IMR-90 (cell line): ENCODE data around the gene CLEC4M. TPM values are rescaled to one million over a fixed set of nuclear protein-coding genes. Genes with fewer than 3 reads are reported as not detected.

ENCODE experiments used
- ATAC-seq: fragments of 200-7000 bp; cut with Tn5 transposase; 2 replicates; pipeline ENCODE4 v1.9.1; 2020; ENCODE audit warnings: low read depth, mild to moderate bottlenecking, moderate library complexity
- BruUV-seq: library from RNA; stranded (reverse); fragments of 400-500 nt; replicated peaks from 2 replicates; lab custom pipeline; 2021; lab: Mats Ljungman, UMichigan
- CTCF ChIA-PET: fragments of 300-600 bp; formaldehyde crosslinking; extraction: SDS; loops from one replicate; lab custom pipeline; 2021; ENCODE audit warnings: antibody characterized with exemption; lab: Yijun Ruan, JAX
- POLR2A ChIA-PET: fragments of 300-600 bp; sonication (Branson Sonifier 250); formaldehyde crosslinking; loops from one replicate; lab custom pipeline; 2022; ENCODE audit warnings: antibody characterized with exemption; ENCODE audit not compliant: unreplicated experiment; lab: Charles Lee
- DNase-seq: peaks from one replicate; pipeline ENCODE4 v3.0.0; 2013
- H2AFZ ChIP-seq: replicated peaks from 2 replicates; pipeline ENCODE3; 2013; ENCODE audit warnings: low read length, mild to moderate bottlenecking; ENCODE audit not compliant: poor library complexity
- H2AK5ac ChIP-seq: 2 replicates; pipeline ENCODE4 v1.6.1; 2013; ENCODE audit warnings: low read depth, low read length, inconsistent platforms
- H2AK9ac ChIP-seq: replicated peaks from 2 replicates; pipeline ENCODE3; 2013; ENCODE audit warnings: mild to moderate bottlenecking, low read depth, low read length, moderate library complexity; ENCODE audit not compliant: poor library complexity
- H2BK120ac ChIP-seq: 2 replicates; pipeline ENCODE4 v1.6.1; 2013; ENCODE audit warnings: low read depth, low read length, inconsistent platforms
- H2BK15ac ChIP-seq: 3 replicates; pipeline ENCODE4 v1.6.1; 2013; ENCODE audit warnings: low read depth, low read length, inconsistent platforms
- H2BK20ac ChIP-seq: 2 replicates; pipeline ENCODE4 v1.6.1; 2013; ENCODE audit warnings: low read depth, mild to moderate bottlenecking, inconsistent platforms, low read length, moderate library complexity
- H2BK5ac ChIP-seq: 2 replicates; pipeline ENCODE4 v1.6.1; 2013; ENCODE audit warnings: mild to moderate bottlenecking, low read depth, low read length, inconsistent platforms; ENCODE audit not compliant: poor library complexity, severe bottlenecking
- H3K14ac ChIP-seq: replicated peaks from 2 replicates; pipeline ENCODE4 v1.6.1; 2013; ENCODE audit warnings: low read depth, low read length, inconsistent platforms
- H3K18ac ChIP-seq: 2 replicates; pipeline ENCODE4 v1.6.1; 2013; ENCODE audit warnings: low read depth, low read length, control low read depth
- H3K23ac ChIP-seq: 2 replicates; pipeline ENCODE4 v1.6.1; 2013; ENCODE audit warnings: low read depth, low read length, inconsistent platforms
- H3K27ac ChIP-seq: 2 replicates; pipeline ENCODE4 v1.5.1; 2013; ENCODE audit warnings: mild to moderate bottlenecking, control low read depth, low read length; ENCODE audit not compliant: insufficient read depth
- H3K27me3 ChIP-seq: 2 replicates; pipeline ENCODE4 v1.6.1; 2013; ENCODE audit warnings: low read length; ENCODE audit not compliant: control insufficient read depth, insufficient read depth
- H3K36me3 ChIP-seq: 2 replicates; pipeline ENCODE4 v1.6.1; 2013; ENCODE audit warnings: low read length, mixed read lengths; ENCODE audit not compliant: control insufficient read depth, insufficient read depth
- H3K4ac ChIP-seq: 2 replicates; pipeline ENCODE4 v1.6.1; 2013; ENCODE audit warnings: low read depth, low read length, inconsistent platforms
- H3K4me1 ChIP-seq: 2 replicates; pipeline ENCODE4 v1.6.1; 2013; ENCODE audit warnings: low read length, mixed read lengths; ENCODE audit not compliant: control insufficient read depth, insufficient read depth
- H3K4me2 ChIP-seq: 2 replicates; pipeline ENCODE4 v1.6.1; 2013; ENCODE audit warnings: low read depth, mild to moderate bottlenecking, control low read depth, low read length, moderate library complexity
- H3K4me3 ChIP-seq: 2 replicates; pipeline ENCODE4 v1.5.1; 2013; ENCODE audit warnings: low read depth, mild to moderate bottlenecking, control low read depth, low read length, moderate library complexity; ENCODE audit not compliant: insufficient read depth
- H3K56ac ChIP-seq: 2 replicates; pipeline ENCODE4 v1.6.1; 2013; ENCODE audit warnings: low read length, inconsistent platforms; ENCODE audit not compliant: insufficient read depth; ENCODE audit errors: extremely low read depth
- H3K79me1 ChIP-seq, 2 experiments: 2 replicates each; pipeline ENCODE4 v1.6.1; 2013; ENCODE audit warnings: low read length in 2 of 2, inconsistent platforms in 1 of 2, low read depth in 1 of 2
- H3K9ac ChIP-seq: 2 replicates; pipeline ENCODE4 v1.6.1; 2013; ENCODE audit warnings: low read depth, low read length, control low read depth
- H3K9me1 ChIP-seq: 2 replicates; pipeline ENCODE4 v1.6.1; 2013; ENCODE audit warnings: low read length, inconsistent platforms; ENCODE audit not compliant: insufficient read depth
- H3K9me3 ChIP-seq: 2 replicates; pipeline ENCODE4 v1.6.1; 2013; ENCODE audit warnings: low read length; ENCODE audit not compliant: control insufficient read depth, insufficient read depth
- H4K20me1 ChIP-seq: 2 replicates; pipeline ENCODE4 v1.6.1; 2013; ENCODE audit warnings: low read length, inconsistent platforms; ENCODE audit not compliant: insufficient read depth
- H4K5ac ChIP-seq: 2 replicates; pipeline ENCODE4 v1.6.1; 2013; ENCODE audit warnings: mild to moderate bottlenecking, low read depth, low read length, control low read depth
- H4K8ac ChIP-seq, 2 experiments: 2 replicates each; pipeline ENCODE4 v1.6.1; 2013; ENCODE audit warnings: low read depth in 2 of 2, low read length in 2 of 2, control low read depth in 1 of 2, inconsistent platforms in 1 of 2
- H4K91ac ChIP-seq: 2 replicates; pipeline ENCODE4 v1.6.1; 2013; ENCODE audit warnings: low read depth, low read length, inconsistent platforms; ENCODE audit not compliant: insufficient read depth
- FOS ChIP-seq: fragments of 150-350 bp; IDR thresholded peaks from 2 replicates; pipeline ENCODE4 v1.6.1; 2016; ENCODE audit warnings: low read depth, low read length
- MAFK ChIP-seq: IDR thresholded peaks from 2 replicates; pipeline ENCODE4 v1.6.1; 2012; ENCODE audit warnings: low read depth, low read length, improper control_type of control experiment
- MAZ ChIP-seq: IDR thresholded peaks from 2 replicates; pipeline ENCODE4 v1.6.1; 2012; ENCODE audit warnings: low read depth, mild to moderate bottlenecking, low read length, improper control_type of control experiment, moderate library complexity, borderline replicate concordance
- NFE2L2 ChIP-seq: fragments of 150-350 bp; IDR thresholded peaks from 2 replicates; pipeline ENCODE4 v1.6.1; 2016; ENCODE audit warnings: low read depth, mild to moderate bottlenecking, low read length
- POLR2A ChIP-seq: IDR thresholded peaks from 2 replicates; pipeline ENCODE4 v1.6.1; 2012; ENCODE audit warnings: mild to moderate bottlenecking, low read depth, low read length
- RAD21 ChIP-seq: IDR thresholded peaks from 2 replicates; pipeline ENCODE4 v1.6.1; 2012; ENCODE audit warnings: low read length, improper control_type of control experiment
- WGBS, 2 experiments: methylation state at CpG; one replicate each; pipeline versions ENCODE4 v1.1.5 to v1.1.7; 2013; ENCODE audit warnings: missing lambda C conversion rate in 2 of 2; ENCODE audit not compliant: insufficient read length in 1 of 2; ENCODE audit errors: extremely low coverage in 2 of 2; 5-methylcytosine and 5-hydroxymethylcytosine counted together
- dilution Hi-C: fragments of 300-500 bp; cut with HindIII; formaldehyde crosslinking; loops from one replicate; pipeline ENCODE4 v1.14.3; 2018; ENCODE audit warnings: low sequenced_read_pairs; ENCODE audit not compliant: unreplicated experiment
- in situ Hi-C: fragments of 300-500 bp; cut with MboI; formaldehyde crosslinking; loops from 3 replicates; pipeline ENCODE4 v1.14.3; 2019; ENCODE audit warnings: low sequenced_read_pairs, inconsistent platforms, mixed read lengths
- intact Hi-C: fragments of 100-400 bp; cut with micrococcal nuclease; formaldehyde crosslinking; loops from 2 replicates; pipeline ENCODE4 v1.10.0; 2022
- polyA plus RNA-seq, 3 experiments: library from polyadenylated mRNA; depleted of rRNA; stranded (reverse); fragments of >200 nt; gene quantifications; 2 replicates each; pipeline ENCODE4 v1.2.3, GENCODE V29; 2012; ENCODE audit warnings: low replicate concordance in 1 of 3
- total RNA-seq: library from RNA; depleted of rRNA; stranded (reverse); fragments of >200 nt; gene quantifications from 2 replicates; pipeline ENCODE4 v1.2.3, GENCODE V29; 2012
- TF ChIP-seq, protein P1 (sequence below): fragments of 150-350 bp; IDR thresholded peaks from 2 replicates; pipeline ENCODE4 v1.6.1; 2016; ENCODE audit warnings: low read depth, mild to moderate bottlenecking, low read length, moderate library complexity, borderline replicate concordance
- TF ChIP-seq, protein P2 (sequence below): conservative IDR thresholded peaks from 2 replicates; pipeline ENCODE4 v1.5.1; 2012; ENCODE audit warnings: mild to moderate bottlenecking, low read depth, low read length, improper control_type of control experiment
- TF ChIP-seq, protein P3 (sequence below): fragments of 150-350 bp; IDR thresholded peaks from 2 replicates; pipeline ENCODE4 v1.6.1; 2017; ENCODE audit warnings: mild to moderate bottlenecking, antibody characterized with exemption, low read length, low read depth

CLEC4M gene
- total and polyA plus RNA-seq, 2 of the 4 experiments (the other 2 are of a cell fraction) = not detected

DNA sequence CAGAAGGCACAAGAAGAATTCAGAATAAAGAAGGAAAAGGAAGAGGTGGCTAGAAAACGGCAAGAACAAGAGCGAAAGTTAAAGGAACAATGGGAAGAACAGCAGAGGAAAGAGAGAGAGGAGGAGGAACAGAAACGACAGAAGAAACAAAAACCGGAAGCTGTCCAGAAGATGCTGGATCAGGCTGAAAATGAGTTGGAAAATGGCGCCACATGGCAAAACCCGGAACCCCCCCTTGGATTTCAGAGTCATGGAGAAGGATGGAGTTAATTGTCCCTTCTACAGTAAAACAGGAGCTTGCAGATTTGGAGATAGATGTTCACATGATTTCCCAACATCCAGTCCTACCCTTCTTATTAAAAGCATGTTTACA, 22.4 kb upstream of the CLEC4M start:
- WGBS, 2 experiments = 60% methylated on average over 2 of the region's 6 CpGs; no CpG with 5 or more reads in 1 of the 2 experiments
- ATAC-seq (no peak), DNase-seq (no peak)
- Histone ChIP-seq H3K23ac (no peak overlapping the region), H3K27ac (no peak overlapping the region), H4K20me1 (no peaks in the 10 kb centered on the region), H2BK20ac (no peak overlapping the region), H2AK9ac (no peak overlapping the region), H3K14ac (no peak overlapping the region), H3K9ac (no peak overlapping the region), H3K18ac (no peak overlapping the region), H4K5ac (no peak overlapping the region), H2AK5ac (no peak overlapping the region), H3K4me1 (no peaks in the 10 kb centered on the region), H3K36me3 (no peaks in the 10 kb centered on the region), H3K9me3 (no peaks in the 10 kb centered on the region), H2BK5ac (no peak overlapping the region), H2AFZ (no peak overlapping the region), H3K27me3 (peaks cover 15% of the 10 kb centered on the region), H2BK15ac (no peak overlapping the region), H3K56ac (no peak overlapping the region), H3K4me2 (no peak overlapping the region), H3K79me1 (no peaks in the 10 kb centered on the region), H3K4me3 (no peak overlapping the region), H4K8ac (no peak overlapping the region), H3K9me1 (no peaks in the 10 kb centered on the region), H4K91ac (no peak overlapping the region), H3K4ac (no peak overlapping the region), H2BK120ac (no peak overlapping the region)
- POLR2A ChIA-PET = no interaction called here
- dilution Hi-C loops = no loop called here
- TF ChIP-seq NFE2L2 (no peak), FOS (no peak), POLR2A (no peak), MAFK (no peak), MAZ (no peak), RAD21 (no peak)
- TF ChIP-seq, protein P1, sequence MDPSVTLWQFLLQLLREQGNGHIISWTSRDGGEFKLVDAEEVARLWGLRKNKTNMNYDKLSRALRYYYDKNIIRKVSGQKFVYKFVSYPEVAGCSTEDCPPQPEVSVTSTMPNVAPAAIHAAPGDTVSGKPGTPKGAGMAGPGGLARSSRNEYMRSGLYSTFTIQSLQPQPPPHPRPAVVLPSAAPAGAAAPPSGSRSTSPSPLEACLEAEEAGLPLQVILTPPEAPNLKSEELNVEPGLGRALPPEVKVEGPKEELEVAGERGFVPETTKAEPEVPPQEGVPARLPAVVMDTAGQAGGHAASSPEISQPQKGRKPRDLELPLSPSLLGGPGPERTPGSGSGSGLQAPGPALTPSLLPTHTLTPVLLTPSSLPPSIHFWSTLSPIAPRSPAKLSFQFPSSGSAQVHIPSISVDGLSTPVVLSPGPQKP = no peak
- TF ChIP-seq, protein P2, sequence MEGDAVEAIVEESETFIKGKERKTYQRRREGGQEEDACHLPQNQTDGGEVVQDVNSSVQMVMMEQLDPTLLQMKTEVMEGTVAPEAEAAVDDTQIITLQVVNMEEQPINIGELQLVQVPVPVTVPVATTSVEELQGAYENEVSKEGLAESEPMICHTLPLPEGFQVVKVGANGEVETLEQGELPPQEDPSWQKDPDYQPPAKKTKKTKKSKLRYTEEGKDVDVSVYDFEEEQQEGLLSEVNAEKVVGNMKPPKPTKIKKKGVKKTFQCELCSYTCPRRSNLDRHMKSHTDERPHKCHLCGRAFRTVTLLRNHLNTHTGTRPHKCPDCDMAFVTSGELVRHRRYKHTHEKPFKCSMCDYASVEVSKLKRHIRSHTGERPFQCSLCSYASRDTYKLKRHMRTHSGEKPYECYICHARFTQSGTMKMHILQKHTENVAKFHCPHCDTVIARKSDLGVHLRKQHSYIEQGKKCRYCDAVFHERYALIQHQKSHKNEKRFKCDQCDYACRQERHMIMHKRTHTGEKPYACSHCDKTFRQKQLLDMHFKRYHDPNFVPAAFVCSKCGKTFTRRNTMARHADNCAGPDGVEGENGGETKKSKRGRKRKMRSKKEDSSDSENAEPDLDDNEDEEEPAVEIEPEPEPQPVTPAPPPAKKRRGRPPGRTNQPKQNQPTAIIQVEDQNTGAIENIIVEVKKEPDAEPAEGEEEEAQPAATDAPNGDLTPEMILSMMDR = no peak
- TF ChIP-seq, protein P3, sequence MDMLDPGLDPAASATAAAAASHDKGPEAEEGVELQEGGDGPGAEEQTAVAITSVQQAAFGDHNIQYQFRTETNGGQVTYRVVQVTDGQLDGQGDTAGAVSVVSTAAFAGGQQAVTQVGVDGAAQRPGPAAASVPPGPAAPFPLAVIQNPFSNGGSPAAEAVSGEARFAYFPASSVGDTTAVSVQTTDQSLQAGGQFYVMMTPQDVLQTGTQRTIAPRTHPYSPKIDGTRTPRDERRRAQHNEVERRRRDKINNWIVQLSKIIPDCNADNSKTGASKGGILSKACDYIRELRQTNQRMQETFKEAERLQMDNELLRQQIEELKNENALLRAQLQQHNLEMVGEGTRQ = no peak
- CTCF ChIA-PET = no interaction called here
- in situ Hi-C loops = no loop called here
- intact Hi-C loops = no loop called here
- no TSS peak for BruUV-seq
